ENCODE data around the gene ZBTB2. TPM values are rescaled to one million over a fixed set of nuclear protein-coding genes. Genes with fewer than 3 reads are reported as not detected.

The ZBTB2 gene
- total RNA-seq, 1 experiment from 2014 or later, result 20.3 TPM

DNA sequence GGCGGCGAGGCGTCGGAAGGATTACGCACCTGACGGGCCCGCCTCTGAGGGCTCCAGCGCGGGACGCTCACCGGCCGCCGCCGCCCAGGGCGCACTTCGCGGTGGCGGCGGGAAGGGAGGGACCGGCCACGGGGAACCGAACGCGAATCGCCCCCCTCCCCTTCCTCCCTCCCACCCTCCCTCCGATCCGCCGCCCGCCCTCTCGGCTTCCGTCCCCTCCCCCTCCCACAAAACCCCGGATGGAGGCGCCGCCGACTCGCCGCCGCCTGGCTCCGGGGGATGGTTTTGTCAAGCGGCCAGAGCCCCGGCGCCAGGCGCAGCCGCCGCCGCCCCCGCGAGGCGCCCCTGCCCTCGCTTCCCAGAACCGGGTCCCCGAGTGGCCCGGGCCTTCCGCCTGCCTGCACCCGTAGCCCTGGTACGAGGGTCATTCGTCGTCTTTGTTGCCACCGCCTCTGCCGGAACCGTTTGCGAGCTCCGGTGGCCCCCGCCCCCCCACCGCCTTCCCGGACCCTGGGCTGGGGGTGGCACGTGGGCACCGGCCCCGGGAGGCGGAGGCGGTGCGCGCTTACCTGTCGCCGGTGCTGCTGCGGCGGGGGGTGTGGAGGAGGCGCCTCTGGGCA lies 398 bp downstream of the ZBTB2 start:
- peak overlapping the region; percentile 89 for H3K27ac ChIP-seq (ENCODE audit: low read length)
- intact Hi-C loops (cut with micrococcal nuclease), result loop anchor here (2.0 kb wide), 1 partner anchor 62 kb away; the partner anchor contains the start of gene RMND1
- peak overlapping the region; percentile 99 for H3K9ac ChIP-seq (ENCODE audit: low read length)
- peak overlapping the region; percentile 55; the same call in 1 of the 2 replicates for H2AFZ ChIP-seq (ENCODE audit: low read length)
- no peaks in the 10 kb centered on the region for H3K9me2 ChIP-seq (replicated peaks; ENCODE audit: low read length)
- peaks cover 81% of the 10 kb centered on the region for H3K79me2 ChIP-seq (ENCODE audit: low read length)
- peak overlapping the region; percentile 81 for H3K4me2 ChIP-seq (ENCODE audit: low read length)
- no TSS peak for BruUV-seq (replicated peaks)
- DNase-seq, result no peak
- peaks cover 11% of the 10 kb centered on the region; the same call in 1 of the 2 replicates for H3K36me3 ChIP-seq (ENCODE audit: low read depth, low read length)
- POLR2A ChIA-PET (ENCODE audit: unreplicated experiment), result interaction anchor here (0.6 kb wide), 1 partner anchor 16 kb away, joined by 6 read pairs; no protein-coding TSS in a partner anchor
- H4K20me1 ChIP-seq (ENCODE audit: low read length), result peaks cover 16% of the 10 kb centered on the region
- H3K27me3 ChIP-seq (ENCODE audit: low read length), result no peaks in the 10 kb centered on the region
- ATAC-seq, result no peak; the same call in none of the 2 replicates
- H3K4me3 ChIP-seq (ENCODE audit: low read length), result peak overlapping the region; percentile 81
- CTCF ChIA-PET, result no interaction called here
- no peaks in the 10 kb centered on the region for H3F3A ChIP-seq (ENCODE audit: low read length, unreplicated experiment)
- TF ChIP-seq EZH2phosphoT487 (IDR thresholded peaks at IDR 0.05; ENCODE audit: borderline replicate concordance, low read length) (no peak), EZH2 (IDR thresholded peaks at IDR 0.05; ENCODE audit: low read length, unreplicated experiment) (no peak)
- TF ChIP-seq, protein P1, sequence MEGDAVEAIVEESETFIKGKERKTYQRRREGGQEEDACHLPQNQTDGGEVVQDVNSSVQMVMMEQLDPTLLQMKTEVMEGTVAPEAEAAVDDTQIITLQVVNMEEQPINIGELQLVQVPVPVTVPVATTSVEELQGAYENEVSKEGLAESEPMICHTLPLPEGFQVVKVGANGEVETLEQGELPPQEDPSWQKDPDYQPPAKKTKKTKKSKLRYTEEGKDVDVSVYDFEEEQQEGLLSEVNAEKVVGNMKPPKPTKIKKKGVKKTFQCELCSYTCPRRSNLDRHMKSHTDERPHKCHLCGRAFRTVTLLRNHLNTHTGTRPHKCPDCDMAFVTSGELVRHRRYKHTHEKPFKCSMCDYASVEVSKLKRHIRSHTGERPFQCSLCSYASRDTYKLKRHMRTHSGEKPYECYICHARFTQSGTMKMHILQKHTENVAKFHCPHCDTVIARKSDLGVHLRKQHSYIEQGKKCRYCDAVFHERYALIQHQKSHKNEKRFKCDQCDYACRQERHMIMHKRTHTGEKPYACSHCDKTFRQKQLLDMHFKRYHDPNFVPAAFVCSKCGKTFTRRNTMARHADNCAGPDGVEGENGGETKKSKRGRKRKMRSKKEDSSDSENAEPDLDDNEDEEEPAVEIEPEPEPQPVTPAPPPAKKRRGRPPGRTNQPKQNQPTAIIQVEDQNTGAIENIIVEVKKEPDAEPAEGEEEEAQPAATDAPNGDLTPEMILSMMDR (conservative IDR thresholded peaks at IDR 0.05; ENCODE audit: low read depth, low read length), result no peak
- no peaks in the 10 kb centered on the region for H3K9me3 ChIP-seq (ENCODE audit: low read length)
- peaks cover 30% of the 10 kb centered on the region for H3K4me1 ChIP-seq (ENCODE audit: insufficient read depth, low read length)

DNA sequence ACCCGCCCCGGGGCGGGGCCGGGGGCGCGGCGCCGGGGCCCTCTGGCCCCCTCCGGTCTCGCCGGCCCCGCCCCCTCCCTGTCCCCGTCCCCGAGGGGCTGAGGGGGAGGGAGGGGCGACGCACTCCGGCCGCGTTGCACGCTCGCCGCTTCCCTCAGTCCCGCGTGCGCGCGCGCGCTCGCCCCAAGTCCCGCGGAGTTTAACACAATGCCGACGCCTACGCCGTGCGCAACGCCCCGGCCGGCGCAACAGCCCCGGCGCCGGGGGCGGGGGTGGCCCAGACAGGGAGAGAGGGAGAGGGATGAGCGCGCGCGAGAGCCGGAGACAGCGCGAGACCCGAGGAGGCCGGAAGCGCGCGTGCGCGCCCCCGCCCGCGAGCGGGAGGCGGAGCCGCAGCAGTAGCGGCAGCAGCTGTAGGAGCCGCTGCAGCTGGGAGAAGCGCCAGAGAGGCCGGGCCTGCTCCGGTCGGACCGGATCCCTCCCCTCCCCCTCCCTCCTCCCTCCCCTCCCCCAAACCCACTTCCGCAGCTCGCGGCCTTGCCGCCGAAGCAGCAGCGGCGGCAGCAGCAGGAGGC lies 996 bp downstream of the ZBTB2 start:
- BruUV-seq (replicated peaks), result no TSS peak
- no peak overlapping the region for H2AFZ ChIP-seq (ENCODE audit: low read length)
- intact Hi-C loops (cut with micrococcal nuclease), result loop anchor here (2.0 kb wide), 1 partner anchor 62 kb away; the partner anchor contains the start of gene RMND1
- peaks cover 30% of the 10 kb centered on the region for H3K4me1 ChIP-seq (ENCODE audit: insufficient read depth, low read length)
- DNase-seq, result peak; percentile 97
- H3F3A ChIP-seq (ENCODE audit: low read length, unreplicated experiment), result no peaks in the 10 kb centered on the region
- H3K9me2 ChIP-seq (replicated peaks; ENCODE audit: low read length), result no peaks in the 10 kb centered on the region
- peak overlapping the region; percentile 94 for H3K27ac ChIP-seq (ENCODE audit: low read length)
- TF ChIP-seq EZH2 (IDR thresholded peaks at IDR 0.05; ENCODE audit: low read length, unreplicated experiment), result no peak
- TF ChIP-seq EZH2phosphoT487 (IDR thresholded peaks at IDR 0.05; ENCODE audit: borderline replicate concordance, low read length), result peak; percentile 93
- TF ChIP-seq, protein P1 (conservative IDR thresholded peaks at IDR 0.05; ENCODE audit: low read depth, low read length), result no peak
- POLR2A ChIA-PET (ENCODE audit: unreplicated experiment), result interaction anchor here (0.6 kb wide), 1 partner anchor 16 kb away, joined by 6 read pairs; no protein-coding TSS in a partner anchor
- H3K9ac ChIP-seq (ENCODE audit: low read length), result peak overlapping the region; percentile 99
- ATAC-seq, result peak; percentile 84
- no peaks in the 10 kb centered on the region for H3K9me3 ChIP-seq (ENCODE audit: low read length)
- no peak overlapping the region for H3K4me2 ChIP-seq (ENCODE audit: low read length)
- CTCF ChIA-PET, result no interaction called here
- H3K36me3 ChIP-seq (ENCODE audit: low read depth, low read length), result peaks cover 11% of the 10 kb centered on the region; the same call in 1 of the 2 replicates
- peaks cover 81% of the 10 kb centered on the region for H3K79me2 ChIP-seq (ENCODE audit: low read length)
- peak overlapping the region; percentile 94 for H3K4me3 ChIP-seq (ENCODE audit: low read length)
- H3K27me3 ChIP-seq (ENCODE audit: low read length), result no peaks in the 10 kb centered on the region
- peaks cover 16% of the 10 kb centered on the region for H4K20me1 ChIP-seq (ENCODE audit: low read length)
